ENCODE measurements around the gene PALM3. TPM values are rescaled to one million over a fixed set of nuclear protein-coding genes. Genes with fewer than 3 reads are reported as not detected.

The PALM3 gene
- total RNA-seq, 1 donor from 2014 or later = not detected

GRCh38 chr19:14089662-14090508, 28.0 kb upstream of the PALM3 start:
- DNase-seq (ENCODE audit: low read depth) = peak; percentile 62

- DNase-seq (ENCODE audit: low read depth) = no peak
Observed at GRCh38 chr19:14089412-14089661, 27.5 kb upstream of the PALM3 start.

DNA sequence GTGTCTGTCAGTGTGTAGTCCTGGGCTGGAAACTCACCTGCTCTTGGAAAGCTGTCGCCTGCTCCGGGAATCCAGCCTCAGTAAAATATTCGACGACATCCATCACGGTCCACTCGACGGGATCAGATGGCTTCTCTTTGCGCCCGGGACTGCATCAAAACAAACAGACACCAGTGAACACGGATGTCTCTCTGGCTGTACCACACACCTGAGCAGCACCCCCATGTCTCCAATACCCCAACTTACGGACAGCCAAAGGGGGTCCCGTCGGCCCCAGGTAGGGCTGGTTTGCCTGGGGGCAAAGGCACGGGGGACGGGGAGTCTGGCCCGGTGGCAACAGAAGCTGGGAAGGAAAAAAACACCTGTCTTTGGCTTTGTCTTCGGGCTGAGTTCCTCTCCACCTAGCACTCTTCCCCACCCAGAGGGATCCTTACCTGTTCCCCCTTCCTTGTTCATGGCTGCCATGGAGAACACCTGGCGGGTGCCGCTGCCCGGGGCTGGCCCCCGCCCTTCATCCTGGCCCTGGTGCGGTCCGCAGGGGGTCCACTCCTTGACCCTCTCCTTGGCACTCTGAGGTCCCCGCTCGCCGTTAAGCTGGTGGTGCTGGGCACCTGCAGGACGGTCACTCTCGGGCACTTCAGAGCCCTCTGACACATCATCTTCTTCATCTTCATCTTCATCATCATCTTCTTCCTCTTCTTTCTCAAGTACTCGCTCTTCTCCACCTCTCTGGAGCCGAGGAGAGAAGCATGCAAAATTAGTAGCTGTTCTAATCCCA, 26.9 kb upstream of the PALM3 start:
- no peak for DNase-seq (ENCODE audit: low read depth)

DNA sequence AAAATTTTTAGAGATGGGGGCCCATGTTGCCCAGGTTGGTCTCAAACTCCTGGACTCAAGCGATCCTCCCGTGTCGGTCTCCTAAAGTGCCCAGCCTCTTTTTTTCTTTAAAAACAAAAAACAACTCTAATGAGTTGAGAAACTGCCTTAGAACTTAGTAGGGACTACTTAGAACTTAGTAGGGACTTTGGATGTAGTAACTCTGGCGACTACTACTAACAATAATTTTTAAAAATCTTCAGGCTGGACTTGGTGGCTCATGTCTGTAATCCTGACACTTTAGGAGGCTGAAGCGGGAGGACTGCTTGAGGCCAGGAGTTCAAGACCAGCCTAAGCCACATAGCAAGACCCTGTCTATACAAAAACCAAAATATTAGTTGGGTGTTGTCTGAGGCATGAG, 24.2 kb upstream of the PALM3 start:
- no peak for DNase-seq (ENCODE audit: low read depth)

DNA sequence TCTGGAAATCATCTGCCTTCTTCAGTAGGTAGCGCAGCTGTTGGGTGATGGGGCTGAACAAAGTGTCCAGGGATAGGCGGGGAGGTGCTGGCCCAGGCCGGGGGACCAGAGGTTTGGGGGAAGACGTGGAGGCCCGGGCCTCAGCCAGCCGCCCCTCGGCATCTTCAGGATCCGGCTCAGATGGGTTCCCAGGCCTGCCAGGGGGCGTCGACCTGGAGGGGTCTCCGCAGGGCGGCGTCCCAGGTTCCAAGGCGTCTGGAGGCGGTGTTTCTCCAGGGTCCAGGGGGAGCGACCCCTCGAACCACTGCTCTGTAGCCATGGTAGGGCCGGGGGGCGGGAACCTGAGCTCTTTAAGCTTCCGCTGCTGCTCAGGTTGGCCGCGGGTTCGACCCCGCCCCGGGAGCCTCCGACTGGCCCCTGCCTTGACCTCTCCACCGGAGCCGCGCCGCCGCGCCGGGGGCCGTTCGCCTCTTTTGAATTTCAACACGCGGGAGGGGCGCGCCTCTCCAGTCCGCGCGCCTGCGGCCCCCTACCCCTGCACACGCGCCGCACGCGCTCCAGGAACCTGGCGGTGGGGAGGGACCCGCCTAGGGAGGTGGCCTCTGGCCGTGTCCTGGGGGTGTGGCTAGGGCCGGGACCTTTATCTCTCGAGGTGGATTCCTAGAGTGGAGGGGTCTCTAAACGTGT, 23.6 kb upstream of the PALM3 start, which contains the start of gene C19orf67:
Gene C19orf67 (minus strand): TSS at position 475 of the 687 bp plus-strand sequence. CDS start 156 bp downstream, at position 319.
- no peak for DNase-seq (ENCODE audit: low read depth)

DNA sequence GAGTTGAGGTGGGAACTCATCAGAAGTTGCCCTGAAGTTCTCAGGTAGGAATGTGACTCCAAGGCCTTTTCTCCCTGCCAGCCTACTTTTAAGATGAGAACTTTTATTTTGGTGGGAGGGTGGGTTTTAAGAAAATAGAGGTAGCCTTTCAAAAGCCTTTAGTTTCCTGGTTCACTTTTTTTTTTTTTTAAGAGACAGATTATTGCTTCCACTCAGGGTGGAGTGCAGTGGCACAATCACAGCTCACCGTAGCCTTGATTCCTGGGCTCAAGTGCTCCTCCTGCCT, 20.7 kb upstream of the PALM3 start:
- DNase-seq (ENCODE audit: low read depth) = no peak

GRCh38 chr19:14081797-14082674, 20.2 kb upstream of the PALM3 start:
- peak; percentile 81 for DNase-seq (ENCODE audit: low read depth)

DNA sequence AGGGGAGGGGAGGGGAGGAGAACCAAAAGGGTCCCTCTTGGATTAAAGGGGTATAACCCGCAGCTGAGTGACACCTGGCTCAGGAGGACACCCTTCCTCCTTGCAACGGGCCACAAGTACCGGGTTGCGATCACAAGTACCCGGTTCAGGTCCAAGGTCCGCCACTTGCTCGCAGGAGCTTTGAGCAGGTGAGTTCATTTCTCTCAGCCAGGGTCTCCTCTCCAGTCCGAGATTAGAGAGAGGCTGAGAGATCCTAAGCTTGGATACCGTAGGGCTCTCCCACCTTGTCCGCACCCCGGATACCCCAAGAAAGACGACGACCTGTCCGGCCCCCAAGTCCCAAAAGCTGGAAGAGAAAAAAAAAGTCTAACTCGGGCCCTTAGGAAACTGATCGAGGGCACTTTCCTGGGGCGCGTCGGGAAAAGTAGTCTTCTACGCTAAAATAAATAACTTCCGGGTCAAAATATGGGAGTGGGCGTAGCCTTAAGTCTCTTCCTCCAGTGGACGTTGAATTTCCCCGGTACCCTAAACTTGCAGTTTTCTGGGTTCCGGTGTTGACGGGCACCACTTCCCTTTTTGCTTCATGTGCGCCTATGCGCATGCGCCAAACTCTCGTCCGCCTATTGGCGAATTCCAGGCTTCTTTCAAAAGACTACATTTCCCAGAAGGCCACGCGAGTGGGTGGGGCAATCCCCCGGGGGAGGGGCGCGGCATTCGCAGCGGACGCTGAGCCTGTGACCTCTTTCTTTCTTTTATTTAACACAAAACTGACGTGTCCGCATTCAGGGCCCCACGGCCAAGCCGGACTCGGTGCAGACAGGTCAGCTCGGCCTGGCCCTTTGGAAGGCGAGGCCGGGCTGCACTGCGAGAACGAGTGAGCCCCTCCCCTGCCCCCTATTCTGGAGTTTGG, 19.3 kb upstream of the PALM3 start:
- DNase-seq (ENCODE audit: low read depth) = peak; percentile 100

- DNase-seq (ENCODE audit: low read depth) = no peak
Observed at GRCh38 chr19:14078411-14078810, 16.5 kb upstream of the PALM3 start.

DNA sequence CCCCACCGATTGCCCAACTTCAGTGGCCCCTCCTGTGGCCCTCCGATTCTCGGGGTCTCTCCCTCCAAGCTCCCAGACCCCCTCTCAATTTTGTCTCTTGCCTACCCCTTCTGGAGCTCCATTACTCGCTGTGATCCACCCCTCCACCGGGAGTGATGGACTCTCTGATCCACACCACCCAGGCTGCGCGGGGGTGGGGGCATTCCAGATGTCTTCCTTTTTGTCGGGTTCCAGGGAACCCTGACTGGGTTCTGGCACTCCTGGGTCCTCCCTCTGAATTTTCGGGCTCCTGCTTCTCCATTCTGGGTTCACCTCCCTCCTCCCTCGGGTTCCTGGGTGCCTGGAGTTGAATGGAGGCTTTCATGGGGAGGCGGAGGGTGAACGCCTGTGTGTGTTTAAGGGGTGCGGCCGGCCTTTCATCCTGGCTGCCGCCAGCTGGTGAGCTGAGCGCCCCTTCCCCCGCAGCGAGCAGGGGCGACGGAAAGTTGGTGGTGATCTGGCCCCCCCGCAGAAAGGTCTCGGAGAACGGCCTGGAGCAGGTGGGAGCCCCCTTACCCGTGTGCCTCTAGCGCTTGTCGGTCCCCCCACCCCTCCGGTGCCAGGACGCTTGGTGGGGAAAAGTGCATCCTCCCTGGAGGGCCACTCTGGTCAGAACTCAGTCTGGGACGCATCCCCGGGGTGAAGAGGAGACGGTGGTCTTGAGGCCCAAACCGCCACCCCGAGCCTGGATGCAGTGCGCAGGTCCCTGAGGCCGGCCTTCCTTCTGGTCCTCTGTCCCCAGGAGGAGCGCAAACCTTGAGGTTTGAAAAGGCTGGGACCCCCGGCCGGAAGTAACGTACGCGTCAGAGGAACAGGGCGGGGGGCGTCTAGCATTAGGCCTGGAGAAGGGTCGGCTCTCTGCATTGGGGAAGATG, 12.3 kb upstream of the PALM3 start:
- peak; percentile 30 for DNase-seq (ENCODE audit: low read depth)

DNA sequence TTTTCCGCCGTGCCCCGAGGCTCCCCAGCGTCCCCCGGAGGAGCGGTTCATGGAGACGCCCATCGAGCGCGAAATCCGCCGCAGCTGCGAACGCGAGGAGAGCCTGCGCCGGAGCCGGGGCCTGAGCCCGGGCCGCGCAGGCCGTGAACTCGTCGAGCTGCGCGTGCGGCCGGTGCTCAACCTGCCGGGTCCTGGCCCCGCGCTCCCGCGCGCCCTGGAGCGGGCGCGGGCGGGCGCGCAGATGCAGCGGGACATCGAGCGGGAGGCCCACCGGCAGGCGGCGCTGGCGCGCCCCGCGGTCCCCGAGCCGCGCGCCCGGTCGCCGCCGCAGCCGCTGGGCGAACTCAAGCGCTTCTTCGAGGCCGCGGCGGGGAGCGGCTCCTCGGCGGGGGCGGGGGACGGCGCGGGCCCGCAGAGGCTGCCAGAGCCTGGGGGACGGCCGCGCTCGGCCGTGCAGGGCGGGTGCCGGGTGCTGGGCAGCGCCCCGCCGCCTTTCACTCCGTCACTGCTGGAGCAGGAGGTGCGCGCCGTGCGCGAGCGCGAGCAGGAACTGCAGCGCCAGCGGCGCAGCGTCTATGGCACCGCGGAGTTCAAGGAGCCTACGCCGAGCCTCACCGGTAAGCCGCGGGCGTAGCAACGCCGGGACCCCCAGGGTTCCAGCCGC, 11.5 kb upstream of the PALM3 start:
- peak; percentile 65 for DNase-seq (ENCODE audit: low read depth)

- no peak for DNase-seq (ENCODE audit: low read depth)
Observed at GRCh38 chr19:14072535-14073260, 10.8 kb upstream of the PALM3 start, which contains the start of gene MISP3. TSS of gene MISP3 (plus strand) at chr19:14072786. CDS start at chr19:14073310, 524 bp downstream.

- DNase-seq (ENCODE audit: low read depth) = no peak
Observed at GRCh38 chr19:14070268-14071050, 8.6 kb upstream of the PALM3 start.

DNA sequence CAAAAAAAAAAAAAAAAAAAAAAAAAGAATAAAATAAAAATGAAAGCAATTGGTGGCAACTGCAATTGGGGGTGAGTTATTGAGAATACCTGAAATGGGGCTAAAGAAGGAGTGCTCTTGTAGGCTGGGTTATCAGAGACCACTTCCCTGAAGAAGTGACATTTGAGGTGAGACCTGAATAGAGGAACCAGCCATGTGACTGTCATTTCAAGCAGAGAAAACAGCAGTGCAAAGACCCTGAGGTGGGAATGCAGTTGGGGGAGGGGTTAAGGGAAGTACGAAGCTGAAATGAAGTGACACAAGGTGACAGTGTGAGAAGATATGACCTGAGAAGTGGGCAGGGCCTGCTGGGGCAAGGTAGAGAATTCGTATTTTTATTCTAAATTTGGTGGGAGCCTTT, 4.3 kb upstream of the PALM3 start:
- no peak for DNase-seq (ENCODE audit: low read depth)

GRCh38 chr19:14063105-14063504, 1.2 kb upstream of the PALM3 start:
- no peak for DNase-seq (ENCODE audit: low read depth)

DNA sequence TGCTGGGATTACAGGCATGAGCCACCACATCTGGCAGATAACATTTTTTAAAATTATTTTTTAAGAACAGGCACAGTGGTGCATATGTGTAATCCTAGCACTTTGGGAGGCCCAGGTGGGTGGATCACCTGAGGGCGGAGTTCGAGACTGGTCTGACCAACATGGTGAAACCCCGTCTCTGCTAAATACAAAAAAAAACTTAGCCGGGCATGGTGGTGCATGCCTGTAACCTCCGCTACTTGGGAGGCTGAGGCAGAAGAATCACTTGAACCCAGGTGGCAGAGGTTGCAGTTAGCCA, 631 bp upstream of the PALM3 start:
- DNase-seq (ENCODE audit: low read depth) = no peak

- no peak for DNase-seq (ENCODE audit: low read depth)
Observed at GRCh38 chr19:14061081-14061749, 661 bp downstream of the PALM3 start.
